ENCODE data around the gene NKIRAS2.

- TF ChIP-seq POLR2A (IDR thresholded peaks at IDR 0.05; ENCODE audit: low read depth, low read length) (no peak), CTCF (IDR thresholded peaks at IDR 0.05; ENCODE audit: extremely low read depth in 1 of 2, insufficient read depth in 1 of 2, low read depth in 1 of 2, low read length in 2 of 2) (peak in 1 of 2 donors; percentile 7), MYC (IDR thresholded peaks at IDR 0.05; ENCODE audit: low read depth, low read length) (no peak), EZH2 (IDR thresholded peaks at IDR 0.05; ENCODE audit: borderline replicate concordance, low read depth, low read length, severe bottlenecking) (peak; percentile 75)
Measured at GRCh38 chr17:42072323-42073187, 52.7 kb downstream of the NKIRAS2 start.
